Neural progenitor cell (in vitro differentiated cells): ENCODE results near the gene ZNF184. TPM values are rescaled to one million over a fixed set of nuclear protein-coding genes. Genes with fewer than 3 reads are reported as not detected.

ENCODE experiments used
- DNase-seq: peaks from one replicate; pipeline ENCODE4 v3.0.0-alpha.2; 2016; ENCODE audit warnings: low spot score
- H2AFZ ChIP-seq: fragments of 200-600 bp; sonication (generic); replicated peaks from 2 replicates; pipeline ENCODE4 v1.6.1; 2016; ENCODE audit warnings: antibody characterized with exemption
- H3F3A ChIP-seq: fragments of 200-600 bp; sonication (generic); 2 replicates; pipeline ENCODE4 v1.6.1; 2016; ENCODE audit warnings: antibody characterized with exemption, low read depth
- H3K27ac ChIP-seq: fragments of 200-600 bp; sonication (generic); 2 replicates; pipeline ENCODE4 v1.5.1; 2016; ENCODE audit warnings: mild to moderate bottlenecking
- H3K27me3 ChIP-seq: fragments of 200-600 bp; sonication (generic); 2 replicates; pipeline ENCODE4 v1.6.1; 2016; ENCODE audit warnings: mild to moderate bottlenecking, moderate library complexity
- H3K36me3 ChIP-seq: fragments of 200-600 bp; sonication (generic); 2 replicates; pipeline ENCODE4 v1.5.1; 2016
- H3K4me1 ChIP-seq: fragments of 200-600 bp; sonication (generic); 2 replicates; pipeline ENCODE4 v1.6.1; 2016; ENCODE audit warnings: mixed run types
- H3K4me2 ChIP-seq: fragments of 200-600 bp; sonication (generic); 2 replicates; pipeline ENCODE4 v1.6.1; 2016
- H3K4me3 ChIP-seq: fragments of 200-600 bp; sonication (generic); 2 replicates; pipeline ENCODE4 v1.5.1; 2016
- H3K79me2 ChIP-seq: fragments of 200-600 bp; sonication (generic); 2 replicates; pipeline ENCODE4 v1.6.1; 2016; ENCODE audit warnings: low read depth
- H3K9ac ChIP-seq: fragments of 200-600 bp; sonication (generic); 2 replicates; pipeline ENCODE4 v1.6.1; 2016
- H3K9me3 ChIP-seq: fragments of 200-600 bp; sonication (generic); 2 replicates; pipeline ENCODE4 v1.5.1; 2016; ENCODE audit warnings: low read depth
- H4K20me1 ChIP-seq: fragments of 200-600 bp; sonication (generic); 2 replicates; pipeline ENCODE4 v1.6.1; 2016; ENCODE audit warnings: low read depth
- H3K27ac Mint-ChIP-seq: 3 replicates; pipeline ENCODE4 v1.8.0; 2021; ENCODE audit warnings: mixed read lengths
- H3K27me3 Mint-ChIP-seq: 2 replicates; pipeline ENCODE4 v1.8.0; 2022; ENCODE audit warnings: low read depth, mild to moderate bottlenecking, inconsistent platforms, moderate library complexity, mixed read lengths; ENCODE audit not compliant: insufficient read depth
- H3K36me3 Mint-ChIP-seq: 3 replicates; pipeline ENCODE4 v1.8.0; 2021; ENCODE audit warnings: mixed read lengths
- H3K4me1 Mint-ChIP-seq: 3 replicates; pipeline ENCODE4 v1.8.0; 2021; ENCODE audit warnings: mixed read lengths
- H3K4me3 Mint-ChIP-seq: 3 replicates; pipeline ENCODE4 v1.8.0; 2021; ENCODE audit warnings: mild to moderate bottlenecking, moderate library complexity, mixed read lengths
- H3K9me3 Mint-ChIP-seq: 3 replicates; pipeline ENCODE4 v1.8.0; 2020; ENCODE audit warnings: mixed read lengths
- EZH2 ChIP-seq: fragments of 200-600 bp; sonication (generic); IDR thresholded peaks from 2 replicates; pipeline ENCODE4 v1.6.1; 2017; ENCODE audit warnings: antibody characterized with exemption, mild to moderate bottlenecking, moderate library complexity
- EZH2phosphoT487 ChIP-seq: fragments of 200-600 bp; sonication (generic); IDR thresholded peaks from 2 replicates; pipeline ENCODE4 v1.6.1; 2017; ENCODE audit warnings: antibody characterized with exemption
- total RNA-seq: library from RNA; depleted of rRNA; stranded (reverse); fragments of >200 nt; gene quantifications from 2 replicates; pipeline ENCODE4 v1.2.3, GENCODE V29; 2015; ENCODE audit warnings: low replicate concordance
- TF ChIP-seq, protein P1 (sequence below): fragments of 200-600 bp; sonication (generic); IDR thresholded peaks from 2 replicates; pipeline ENCODE4 v1.5.1; 2017; ENCODE audit warnings: antibody characterized with exemption, mild to moderate bottlenecking

The ZNF184 gene
- total RNA-seq, 1 donor from 2014 or later, result 21.8 TPM

- no peak overlapping the region for H3K4me3 ChIP-seq
- H3K9ac ChIP-seq, result no peak overlapping the region
- H4K20me1 ChIP-seq, result no peaks in the 10 kb centered on the region
- peaks cover 19% of the 10 kb centered on the region for H3F3A ChIP-seq
- peaks cover 5% of the 10 kb centered on the region for H3K36me3 ChIP-seq
- H3K4me2 ChIP-seq, result no peak overlapping the region
- peaks cover 2% of the 10 kb centered on the region for H3K27me3 Mint-ChIP-seq
- no peak overlapping the region for H3K27ac ChIP-seq
- H3K9me3 ChIP-seq, result peaks cover 6% of the 10 kb centered on the region
- peaks cover 19% of the 10 kb centered on the region for H3K79me2 ChIP-seq
- no peak overlapping the region for H3K4me3 Mint-ChIP-seq
- no peak for DNase-seq
- peaks cover 56% of the 10 kb centered on the region for H3K9me3 Mint-ChIP-seq
- TF ChIP-seq, protein P1, sequence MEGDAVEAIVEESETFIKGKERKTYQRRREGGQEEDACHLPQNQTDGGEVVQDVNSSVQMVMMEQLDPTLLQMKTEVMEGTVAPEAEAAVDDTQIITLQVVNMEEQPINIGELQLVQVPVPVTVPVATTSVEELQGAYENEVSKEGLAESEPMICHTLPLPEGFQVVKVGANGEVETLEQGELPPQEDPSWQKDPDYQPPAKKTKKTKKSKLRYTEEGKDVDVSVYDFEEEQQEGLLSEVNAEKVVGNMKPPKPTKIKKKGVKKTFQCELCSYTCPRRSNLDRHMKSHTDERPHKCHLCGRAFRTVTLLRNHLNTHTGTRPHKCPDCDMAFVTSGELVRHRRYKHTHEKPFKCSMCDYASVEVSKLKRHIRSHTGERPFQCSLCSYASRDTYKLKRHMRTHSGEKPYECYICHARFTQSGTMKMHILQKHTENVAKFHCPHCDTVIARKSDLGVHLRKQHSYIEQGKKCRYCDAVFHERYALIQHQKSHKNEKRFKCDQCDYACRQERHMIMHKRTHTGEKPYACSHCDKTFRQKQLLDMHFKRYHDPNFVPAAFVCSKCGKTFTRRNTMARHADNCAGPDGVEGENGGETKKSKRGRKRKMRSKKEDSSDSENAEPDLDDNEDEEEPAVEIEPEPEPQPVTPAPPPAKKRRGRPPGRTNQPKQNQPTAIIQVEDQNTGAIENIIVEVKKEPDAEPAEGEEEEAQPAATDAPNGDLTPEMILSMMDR, result no peak
- no peak for TF ChIP-seq EZH2
- TF ChIP-seq EZH2phosphoT487, result no peak
- H3K4me1 Mint-ChIP-seq, result peaks cover 14% of the 10 kb centered on the region
- H3K4me1 ChIP-seq, result peaks cover 15% of the 10 kb centered on the region
- H3K27ac Mint-ChIP-seq, result no peak overlapping the region
- peaks cover 75% of the 10 kb centered on the region for H3K36me3 Mint-ChIP-seq
- no peak overlapping the region for H2AFZ ChIP-seq
- no peaks in the 10 kb centered on the region for H3K27me3 ChIP-seq
Measured at GRCh38 chr6:27468334-27468733, 4.6 kb downstream of the ZNF184 start.

- Histone ChIP-seq H4K20me1 (no peaks in the 10 kb centered on the region), H3K27me3 (no peaks in the 10 kb centered on the region), H2AFZ (no peak overlapping the region), H3K27ac (no peak overlapping the region), H3K79me2 (no peaks in the 10 kb centered on the region), H3K4me2 (no peak overlapping the region), H3K9ac (no peak overlapping the region), H3K4me1 (no peaks in the 10 kb centered on the region), H3K9me3 (peaks cover 70% of the 10 kb centered on the region), H3K4me3 (no peak overlapping the region), H3K36me3 (peaks cover 78% of the 10 kb centered on the region), H3F3A (peaks cover 7% of the 10 kb centered on the region)
- TF ChIP-seq EZH2 (no peak), EZH2phosphoT487 (no peak)
- TF ChIP-seq, protein P1, result no peak
- peaks cover 6% of the 10 kb centered on the region for H3K27me3 Mint-ChIP-seq
- no peak overlapping the region for H3K4me3 Mint-ChIP-seq
- peaks cover 88% of the 10 kb centered on the region for H3K9me3 Mint-ChIP-seq
- peaks cover 88% of the 10 kb centered on the region for H3K36me3 Mint-ChIP-seq
- no peak for DNase-seq
- H3K4me1 Mint-ChIP-seq, result no peaks in the 10 kb centered on the region
- no peak overlapping the region for H3K27ac Mint-ChIP-seq
Measured at GRCh38 chr6:27452496-27452897, 20.4 kb downstream of the ZNF184 start.

DNA sequence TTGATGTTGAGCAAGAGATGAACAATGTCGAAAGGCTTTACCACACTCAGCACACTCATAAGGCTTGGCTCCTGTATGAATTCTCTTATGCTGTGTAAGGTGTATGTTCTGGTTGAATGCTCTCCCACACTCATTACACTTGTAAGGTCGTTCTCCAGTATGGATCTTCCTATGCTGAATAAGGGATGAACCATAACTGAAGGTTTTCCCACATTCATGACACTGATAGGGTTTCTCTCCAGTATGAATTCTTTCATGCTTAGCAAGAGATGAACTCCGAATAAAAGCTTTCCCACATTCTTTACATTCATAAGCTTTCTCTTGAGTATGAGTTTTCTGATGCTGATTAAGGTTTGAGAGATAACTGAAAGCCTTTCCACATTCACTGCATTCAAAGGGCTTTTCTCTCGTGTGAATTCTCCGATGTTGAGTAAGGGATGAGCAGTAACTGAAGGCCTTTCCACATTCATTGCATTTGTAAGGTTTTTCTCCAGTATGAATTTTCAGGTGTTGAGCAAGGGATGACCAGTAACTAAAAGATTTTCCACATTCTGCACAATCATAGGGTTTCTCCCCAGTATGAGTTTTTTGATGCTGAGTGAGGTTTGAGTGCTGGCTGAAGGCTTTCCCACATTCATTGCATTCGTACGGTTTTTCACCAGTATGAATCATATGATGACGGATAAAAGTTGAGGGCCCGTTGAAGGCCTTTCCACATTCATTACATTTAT is 21.1 kb downstream of the ZNF184 start:
- no peak overlapping the region for H3K27ac ChIP-seq
- peaks cover 70% of the 10 kb centered on the region for H3K9me3 ChIP-seq
- H3K4me1 Mint-ChIP-seq, result no peaks in the 10 kb centered on the region
- H3K36me3 Mint-ChIP-seq, result peaks cover 85% of the 10 kb centered on the region
- H3F3A ChIP-seq, result peaks cover 7% of the 10 kb centered on the region
- no peak for DNase-seq
- no peak overlapping the region for H2AFZ ChIP-seq
- no peak overlapping the region for H3K27ac Mint-ChIP-seq
- H3K4me3 ChIP-seq, result no peak overlapping the region
- no peak for TF ChIP-seq EZH2
- TF ChIP-seq, protein P1, result no peak
- TF ChIP-seq EZH2phosphoT487, result no peak
- H3K27me3 Mint-ChIP-seq, result peaks cover 6% of the 10 kb centered on the region
- peaks cover 86% of the 10 kb centered on the region for H3K9me3 Mint-ChIP-seq
- H4K20me1 ChIP-seq, result no peaks in the 10 kb centered on the region
- H3K27me3 ChIP-seq, result no peaks in the 10 kb centered on the region
- peaks cover 71% of the 10 kb centered on the region for H3K36me3 ChIP-seq
- no peak overlapping the region for H3K9ac ChIP-seq
- no peaks in the 10 kb centered on the region for H3K79me2 ChIP-seq
- no peaks in the 10 kb centered on the region for H3K4me1 ChIP-seq
- no peak overlapping the region for H3K4me2 ChIP-seq
- H3K4me3 Mint-ChIP-seq, result no peak overlapping the region
